ENCODE results near the gene RPL10.

GRCh38 chrX:154417157-154417556 lies 19.0 kb downstream of the RPL10 start:
- TF ChIP-seq, protein P1, sequence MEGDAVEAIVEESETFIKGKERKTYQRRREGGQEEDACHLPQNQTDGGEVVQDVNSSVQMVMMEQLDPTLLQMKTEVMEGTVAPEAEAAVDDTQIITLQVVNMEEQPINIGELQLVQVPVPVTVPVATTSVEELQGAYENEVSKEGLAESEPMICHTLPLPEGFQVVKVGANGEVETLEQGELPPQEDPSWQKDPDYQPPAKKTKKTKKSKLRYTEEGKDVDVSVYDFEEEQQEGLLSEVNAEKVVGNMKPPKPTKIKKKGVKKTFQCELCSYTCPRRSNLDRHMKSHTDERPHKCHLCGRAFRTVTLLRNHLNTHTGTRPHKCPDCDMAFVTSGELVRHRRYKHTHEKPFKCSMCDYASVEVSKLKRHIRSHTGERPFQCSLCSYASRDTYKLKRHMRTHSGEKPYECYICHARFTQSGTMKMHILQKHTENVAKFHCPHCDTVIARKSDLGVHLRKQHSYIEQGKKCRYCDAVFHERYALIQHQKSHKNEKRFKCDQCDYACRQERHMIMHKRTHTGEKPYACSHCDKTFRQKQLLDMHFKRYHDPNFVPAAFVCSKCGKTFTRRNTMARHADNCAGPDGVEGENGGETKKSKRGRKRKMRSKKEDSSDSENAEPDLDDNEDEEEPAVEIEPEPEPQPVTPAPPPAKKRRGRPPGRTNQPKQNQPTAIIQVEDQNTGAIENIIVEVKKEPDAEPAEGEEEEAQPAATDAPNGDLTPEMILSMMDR (IDR thresholded peaks at IDR 0.05): no peak
- no peak for TF ChIP-seq POLR2A (IDR thresholded peaks at IDR 0.05)
